Measurements from ENCODE around the gene PATZ1.

PATZ1 gene

GRCh38 chr22:31277741-31278140 is 68.4 kb downstream of the PATZ1 start:
- DNase-seq (ENCODE audit: low read depth) = no peak
- no peak for TF ChIP-seq CTCF (conservative IDR thresholded peaks at IDR 0.05; ENCODE audit: control insufficient read depth, insufficient read depth, low read depth, low read length)
- no peak overlapping the region for H3K4me3 ChIP-seq (ENCODE audit: control insufficient read depth, low read depth, low read length)

- TF ChIP-seq CTCF (conservative IDR thresholded peaks at IDR 0.05; ENCODE audit: control insufficient read depth, insufficient read depth, low read depth, low read length) = no peak
- H3K4me3 ChIP-seq (ENCODE audit: control insufficient read depth, low read depth, low read length) = no peak overlapping the region
- DNase-seq (ENCODE audit: low read depth) = no peak
Measured at GRCh38 chr22:31276426-31277167, 69.5 kb downstream of the PATZ1 start.
